ENCODE measurements around the gene ASB15.

Gene ASB15

GRCh38 chr7:123573341-123573740, 28.3 kb upstream of the ASB15 start:
- no peak overlapping the region for H3K4me3 ChIP-seq (replicated peaks; ENCODE audit: low read depth, low read length)
- no peak for DNase-seq (ENCODE audit: extremely low read depth, low read depth)
- TF ChIP-seq CTCF (IDR thresholded peaks at IDR 0.05; ENCODE audit: low read depth, low read length, missing control alignments), result no peak

- no peak for DNase-seq (ENCODE audit: extremely low read depth, low read depth)
- TF ChIP-seq CTCF (IDR thresholded peaks at IDR 0.05; ENCODE audit: low read depth, low read length, missing control alignments), result no peak
- no peak overlapping the region for H3K4me3 ChIP-seq (replicated peaks; ENCODE audit: low read depth, low read length)
Observed at GRCh38 chr7:123573896-123574467, 27.6 kb upstream of the ASB15 start.

GRCh38 chr7:123579416-123579815, 22.2 kb upstream of the ASB15 start:
- no peak for TF ChIP-seq CTCF (IDR thresholded peaks at IDR 0.05; ENCODE audit: low read depth, low read length, missing control alignments)
- no peak overlapping the region for H3K4me3 ChIP-seq (replicated peaks; ENCODE audit: low read depth, low read length)
- no peak for DNase-seq (ENCODE audit: extremely low read depth, low read depth)

GRCh38 chr7:123580406-123581161, 21.0 kb upstream of the ASB15 start:
- DNase-seq (ENCODE audit: extremely low read depth, low read depth), result no peak
- peak; percentile 73 for TF ChIP-seq CTCF (IDR thresholded peaks at IDR 0.05; ENCODE audit: low read depth, low read length, missing control alignments)
- H3K4me3 ChIP-seq (replicated peaks; ENCODE audit: low read depth, low read length), result no peak overlapping the region

GRCh38 chr7:123581162-123581459, 20.5 kb upstream of the ASB15 start:
- no peak for TF ChIP-seq CTCF (IDR thresholded peaks at IDR 0.05; ENCODE audit: low read depth, low read length, missing control alignments)
- no peak overlapping the region for H3K4me3 ChIP-seq (replicated peaks; ENCODE audit: low read depth, low read length)
- DNase-seq (ENCODE audit: extremely low read depth, low read depth), result no peak

- no peak for DNase-seq (ENCODE audit: extremely low read depth, low read depth)
- no peak overlapping the region for H3K4me3 ChIP-seq (replicated peaks; ENCODE audit: low read depth, low read length)
- no peak for TF ChIP-seq CTCF (IDR thresholded peaks at IDR 0.05; ENCODE audit: low read depth, low read length, missing control alignments)
Observed at GRCh38 chr7:123583821-123584220, 17.8 kb upstream of the ASB15 start.

GRCh38 chr7:123588376-123588775, 13.2 kb upstream of the ASB15 start:
- no peak overlapping the region for H3K4me3 ChIP-seq (replicated peaks; ENCODE audit: low read depth, low read length)
- no peak for TF ChIP-seq CTCF (IDR thresholded peaks at IDR 0.05; ENCODE audit: low read depth, low read length, missing control alignments)
- DNase-seq (ENCODE audit: extremely low read depth, low read depth), result no peak

Measured in HFF-Myc (cell line).